Measurements from ENCODE around the gene WDR6. TPM values are rescaled to one million over a fixed set of nuclear protein-coding genes. Genes with fewer than 3 reads are reported as not detected.

The WDR6 gene
- total RNA-seq, 4 donors from 2014 or later = 95.3 to 138 (median 117) TPM

DNA sequence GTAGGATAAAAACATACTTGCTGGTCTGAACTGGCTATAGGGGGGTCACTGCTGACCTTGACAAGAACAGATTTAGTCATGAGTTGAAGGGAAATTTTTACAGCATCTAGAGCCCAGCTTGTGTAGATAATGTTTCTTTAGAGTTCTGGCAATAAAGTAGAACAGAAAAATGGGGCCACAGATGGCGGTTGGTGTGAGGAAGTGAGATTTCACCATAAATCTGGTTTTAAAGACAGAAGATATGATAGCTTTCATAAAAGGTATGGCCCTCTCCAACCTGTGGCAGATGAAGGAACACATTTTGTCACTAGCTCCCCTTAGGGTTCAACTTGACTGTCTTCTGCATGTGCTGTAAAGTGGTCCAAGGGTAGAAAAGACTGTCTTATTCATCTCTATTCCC, 46.4 kb downstream of the WDR6 start:
- no peak overlapping the region for H3K27ac ChIP-seq
- H3K36me3 ChIP-seq = peaks cover 4 to 78% (median 16%) of the 10 kb centered on the region in 3 donors
- DNase-seq (ENCODE audit: low spot score in 2 of 2) = no peak
- H3K9me3 ChIP-seq = no peaks in the 10 kb centered on the region
- H3K4me1 ChIP-seq = no peaks in the 10 kb centered on the region
- TF ChIP-seq EP300 (IDR thresholded peaks at IDR 0.05) (no peak), POLR2A (IDR thresholded peaks at IDR 0.05) (no peak)
- TF ChIP-seq, protein P1, sequence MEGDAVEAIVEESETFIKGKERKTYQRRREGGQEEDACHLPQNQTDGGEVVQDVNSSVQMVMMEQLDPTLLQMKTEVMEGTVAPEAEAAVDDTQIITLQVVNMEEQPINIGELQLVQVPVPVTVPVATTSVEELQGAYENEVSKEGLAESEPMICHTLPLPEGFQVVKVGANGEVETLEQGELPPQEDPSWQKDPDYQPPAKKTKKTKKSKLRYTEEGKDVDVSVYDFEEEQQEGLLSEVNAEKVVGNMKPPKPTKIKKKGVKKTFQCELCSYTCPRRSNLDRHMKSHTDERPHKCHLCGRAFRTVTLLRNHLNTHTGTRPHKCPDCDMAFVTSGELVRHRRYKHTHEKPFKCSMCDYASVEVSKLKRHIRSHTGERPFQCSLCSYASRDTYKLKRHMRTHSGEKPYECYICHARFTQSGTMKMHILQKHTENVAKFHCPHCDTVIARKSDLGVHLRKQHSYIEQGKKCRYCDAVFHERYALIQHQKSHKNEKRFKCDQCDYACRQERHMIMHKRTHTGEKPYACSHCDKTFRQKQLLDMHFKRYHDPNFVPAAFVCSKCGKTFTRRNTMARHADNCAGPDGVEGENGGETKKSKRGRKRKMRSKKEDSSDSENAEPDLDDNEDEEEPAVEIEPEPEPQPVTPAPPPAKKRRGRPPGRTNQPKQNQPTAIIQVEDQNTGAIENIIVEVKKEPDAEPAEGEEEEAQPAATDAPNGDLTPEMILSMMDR (IDR thresholded peaks at IDR 0.05) = no peak
- WGBS, 2 donors = 79 to 97% methylated on average over 1 of the region's 1 CpG
- H3K4me3 ChIP-seq = no peak overlapping the region
- no peaks in the 10 kb centered on the region for H3K27me3 ChIP-seq

DNA sequence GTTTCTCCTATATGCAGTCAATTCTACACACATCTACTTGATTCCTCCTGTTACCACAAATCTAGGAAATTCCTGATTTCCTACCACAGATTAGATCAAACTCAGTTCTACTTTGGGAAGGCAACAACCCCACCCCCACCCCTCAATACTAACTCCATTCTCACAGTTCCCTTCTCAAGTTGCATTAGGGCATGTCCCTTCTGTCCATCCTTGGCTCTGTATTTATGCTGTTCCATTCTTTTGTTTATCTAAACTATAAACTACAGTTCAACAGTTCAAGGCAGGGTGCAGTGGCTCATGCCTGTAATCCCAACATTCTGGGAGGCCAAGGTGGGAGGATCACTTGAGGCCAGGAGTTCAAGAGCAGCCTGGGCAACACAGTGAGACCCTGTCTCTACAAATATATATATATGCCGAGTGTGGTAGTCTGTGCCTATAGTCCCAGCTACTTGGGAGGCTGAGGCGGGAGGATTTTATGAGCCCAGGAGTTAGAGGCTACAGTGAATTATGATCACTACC, 47.2 kb downstream of the WDR6 start:
- H3K9me3 ChIP-seq = no peaks in the 10 kb centered on the region
- no peak for TF ChIP-seq EP300 (IDR thresholded peaks at IDR 0.05)
- TF ChIP-seq, protein P1 (IDR thresholded peaks at IDR 0.05) = no peak
- no peak for TF ChIP-seq POLR2A (IDR thresholded peaks at IDR 0.05)
- H3K36me3 ChIP-seq = peaks cover 4 to 80% (median 16%) of the 10 kb centered on the region in 3 donors
- H3K4me1 ChIP-seq = no peaks in the 10 kb centered on the region
- no peaks in the 10 kb centered on the region for H3K27me3 ChIP-seq
- DNase-seq (ENCODE audit: low spot score in 2 of 2) = no peak
- 85 to 96% methylated on average over 2 of the region's 2 CpGs for WGBS, 2 donors
- H3K4me3 ChIP-seq = no peak overlapping the region
- H3K27ac ChIP-seq = no peak overlapping the region

DNA sequence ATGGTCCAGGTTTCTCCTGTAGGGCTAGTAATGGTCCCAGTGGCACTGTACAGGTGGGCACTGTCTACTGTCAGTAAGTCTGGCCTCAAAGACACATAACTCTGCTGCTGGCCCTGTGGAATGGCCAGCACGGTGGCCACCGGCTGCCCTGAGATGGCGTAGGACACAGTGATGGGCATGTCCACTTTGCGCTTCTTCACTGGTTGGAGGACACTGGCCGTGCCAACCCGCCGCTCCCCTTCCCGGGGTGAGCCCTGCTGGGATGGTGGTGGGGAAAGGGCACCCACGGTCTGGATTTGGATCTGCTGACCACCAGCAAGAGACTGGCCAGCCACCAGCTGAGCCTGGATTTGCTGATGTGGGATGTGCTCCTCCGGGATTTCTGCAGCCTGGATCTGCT, 50.1 kb downstream of the WDR6 start:
- Histone ChIP-seq H3K36me3 (peaks cover 4 to 86% (median 20%) of the 10 kb centered on the region in 3 donors), H3K4me3 (no peak overlapping the region), H3K9me3 (no peaks in the 10 kb centered on the region), H3K27ac (no peak overlapping the region), H3K27me3 (no peaks in the 10 kb centered on the region), H3K4me1 (no peaks in the 10 kb centered on the region)
- no peak for DNase-seq (ENCODE audit: low spot score in 2 of 2)
- 84 to 95% methylated on average over 6 to 10 of the region's 10 CpGs for WGBS, 2 donors
- TF ChIP-seq, protein P1 (IDR thresholded peaks at IDR 0.05) = no peak
- TF ChIP-seq POLR2A (IDR thresholded peaks at IDR 0.05) = no peak
- no peak for TF ChIP-seq EP300 (IDR thresholded peaks at IDR 0.05)

DNA sequence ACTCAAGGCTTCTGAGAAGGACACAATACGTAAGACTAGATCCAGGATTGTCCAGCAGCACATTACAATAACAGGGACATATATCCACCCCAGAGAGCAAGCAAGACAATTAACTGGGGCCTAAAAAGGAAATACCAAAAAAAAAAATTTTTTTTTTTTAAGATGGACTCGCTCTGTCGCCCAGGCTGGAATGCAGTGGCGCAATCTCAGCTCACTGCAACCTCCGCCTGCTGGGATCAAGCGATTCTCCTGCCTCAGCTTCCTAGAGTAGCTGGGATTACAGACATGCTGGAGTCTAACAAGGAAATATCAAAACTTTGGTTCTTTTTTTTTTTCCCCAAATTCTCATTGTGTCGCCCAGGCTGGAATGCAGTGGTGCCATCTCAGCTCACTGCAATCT, 50.8 kb downstream of the WDR6 start:
- DNase-seq (ENCODE audit: low spot score in 2 of 2) = no peak
- WGBS, 2 donors = 89 to 91% methylated on average over 7 of the region's 7 CpGs
- H3K27ac ChIP-seq = no peak overlapping the region
- H3K27me3 ChIP-seq = no peaks in the 10 kb centered on the region
- H3K4me3 ChIP-seq = no peak overlapping the region
- TF ChIP-seq EP300 (IDR thresholded peaks at IDR 0.05) (no peak), POLR2A (IDR thresholded peaks at IDR 0.05) (no peak)
- TF ChIP-seq, protein P1 (IDR thresholded peaks at IDR 0.05) = no peak
- no peaks in the 10 kb centered on the region for H3K9me3 ChIP-seq
- H3K36me3 ChIP-seq = peaks cover 4 to 86% (median 20%) of the 10 kb centered on the region in 3 donors
- no peaks in the 10 kb centered on the region for H3K4me1 ChIP-seq

Small RNA genes lying within 50 kb of the gene (small RNA-seq; reads per million reads assigned to genes)
- gene MIR191 (3,264 reads per million, percentile 99 among the genes with 10 or more reads in this experiment), gene MIR425 (5.7 reads per million, percentile 85 among the genes with 10 or more reads in this experiment)

Other genes with a start within 250 kb of the WDR6 start
- 10 to 100 TPM; 26.9 to 37.5 (median 32.4) TPM for gene PRKAR2A, start 159.5 kb upstream of the WDR6 start, total RNA-seq
- gene SLC25A20, start 108.5 kb upstream of the WDR6 start, total RNA-seq = 10 to 100 TPM; 19.6 to 39.3 (median 22.1) TPM
- gene ARIH2, start 88.5 kb upstream of the WDR6 start, total RNA-seq = 100 to 1,000 TPM in 2 of 4 donors, 10 to 100 TPM in 2; 68.8 to 115 (median 94.4) TPM
- 10 to 100 TPM; 76.4 to 99.0 (median 88.8) TPM for gene P4HTM, start 17.1 kb upstream of the WDR6 start, total RNA-seq
- gene DALRD3, start 11.2 kb downstream of the WDR6 start, total RNA-seq = 10 to 100 TPM; 35.7 to 48.6 (median 43.8) TPM
- 100 to 1,000 TPM; 116 to 122 (median 118) TPM for gene NDUFAF3, start 14.7 kb downstream of the WDR6 start, total RNA-seq
- gene IMPDH2, start 22.0 kb downstream of the WDR6 start, total RNA-seq = 100 to 1,000 TPM; 108 to 156 (median 128) TPM
- 10 to 100 TPM; 66.2 to 93.9 (median 82.6) TPM for gene QRICH1, start 86.7 kb downstream of the WDR6 start, total RNA-seq
- gene QARS1, start 97.4 kb downstream of the WDR6 start, total RNA-seq = 100 to 1,000 TPM; 137 to 227 (median 161) TPM
- gene USP19, start 113.4 kb downstream of the WDR6 start, total RNA-seq = 100 to 1,000 TPM in 1 of 4 donors, 10 to 100 TPM in 3; 72.3 to 113 (median 83.6) TPM
- gene LAMB2, start 125.7 kb downstream of the WDR6 start, total RNA-seq = 100 to 1,000 TPM; 589 to 844 (median 649) TPM
- gene CCDC71, start 158.9 kb downstream of the WDR6 start, total RNA-seq = 10 to 100 TPM; 30.4 to 38.3 (median 36.3) TPM
- 10 to 100 TPM; 20.8 to 33.1 (median 29.7) TPM for gene KLHDC8B, start 164.2 kb downstream of the WDR6 start, total RNA-seq